Measurements from ENCODE around the gene LRP8.

LRP8 gene

DNA sequence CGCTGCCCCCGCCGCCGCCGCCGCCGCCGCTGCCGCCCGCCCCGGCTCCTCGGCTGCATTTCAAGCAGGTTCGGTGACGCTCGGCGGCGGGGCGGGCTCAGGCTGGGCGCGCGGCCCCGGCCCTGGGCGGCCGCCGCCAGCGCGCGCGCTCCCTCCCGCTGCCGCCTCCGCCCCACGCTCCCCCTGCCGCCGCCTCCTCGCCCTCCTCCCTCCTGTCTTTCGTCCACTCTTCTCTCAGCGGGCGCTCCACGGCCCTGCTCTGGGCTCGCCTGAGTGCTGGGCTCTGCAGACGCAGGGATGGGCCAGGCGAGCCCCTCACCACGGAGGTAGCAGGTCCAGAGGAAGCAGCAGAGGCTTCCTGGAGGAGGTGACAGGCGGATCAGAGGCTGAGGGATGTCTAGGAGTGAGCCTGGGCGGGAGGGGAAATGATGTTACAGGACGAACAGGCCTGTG lies at the start of gene LRP8:
Gene LRP8 (minus strand): TSS at position 62 of the 453 bp plus-strand sequence. CDS start 158 bp downstream, outside the sequence.
- peak; percentile 79 for DNase-seq (ENCODE audit: low spot score)

DNA sequence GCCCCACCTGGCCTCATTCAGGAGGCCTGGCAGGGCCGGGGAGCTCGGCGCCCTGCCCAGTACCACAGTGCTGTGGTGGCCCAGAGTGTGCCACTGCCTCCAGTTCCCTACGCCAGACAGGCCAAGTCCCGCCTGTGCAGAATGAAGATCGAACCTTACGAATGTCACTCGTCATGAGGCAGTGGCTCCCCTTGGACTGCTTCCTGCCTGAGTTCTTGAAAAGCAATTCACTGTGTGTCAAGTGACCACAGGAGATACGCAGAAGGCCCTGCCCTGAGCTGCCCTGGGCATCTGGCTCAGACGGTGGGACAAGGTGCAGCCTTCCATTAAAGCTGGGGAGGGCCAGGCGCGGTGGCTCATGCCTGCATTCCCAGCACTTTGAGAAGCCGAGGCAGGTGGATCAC lies 49.6 kb upstream of the LRP8 start:
- DNase-seq (ENCODE audit: low spot score), result no peak

DNA sequence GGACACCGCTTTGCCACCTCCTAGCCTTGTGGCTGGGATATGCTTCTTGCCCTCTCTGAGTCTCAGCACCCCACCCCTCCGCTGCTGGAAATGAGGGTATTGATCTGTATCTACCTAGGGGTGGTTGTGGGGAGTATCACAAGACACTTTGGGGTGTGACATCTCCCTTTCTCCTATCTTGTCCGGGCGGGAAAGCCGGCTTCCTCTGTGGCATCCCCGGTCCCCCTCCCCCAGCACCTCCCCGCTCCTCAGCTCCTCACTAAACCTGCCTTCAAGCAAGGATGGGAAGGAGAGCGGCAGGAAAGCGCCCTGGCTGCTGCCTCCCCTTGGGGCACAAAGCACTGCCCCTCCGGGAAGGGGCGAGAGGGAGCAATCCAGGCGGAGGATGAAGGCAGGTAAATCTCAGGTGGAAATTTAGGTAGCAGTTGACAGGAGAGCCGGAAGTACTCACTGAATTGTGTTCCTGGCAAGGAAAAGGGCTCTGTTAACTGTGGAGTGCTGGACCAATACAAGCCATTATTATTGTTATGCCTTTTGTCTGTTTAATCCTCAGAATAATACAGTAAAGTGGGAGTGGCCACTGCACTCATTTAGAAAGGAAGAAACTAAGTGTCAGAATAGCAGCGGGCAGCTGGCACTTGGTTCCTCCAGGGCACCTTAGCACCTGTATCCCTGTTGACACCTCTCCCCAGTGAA lies 49.0 kb upstream of the LRP8 start:
- no peak for DNase-seq (ENCODE audit: low spot score)

DNA sequence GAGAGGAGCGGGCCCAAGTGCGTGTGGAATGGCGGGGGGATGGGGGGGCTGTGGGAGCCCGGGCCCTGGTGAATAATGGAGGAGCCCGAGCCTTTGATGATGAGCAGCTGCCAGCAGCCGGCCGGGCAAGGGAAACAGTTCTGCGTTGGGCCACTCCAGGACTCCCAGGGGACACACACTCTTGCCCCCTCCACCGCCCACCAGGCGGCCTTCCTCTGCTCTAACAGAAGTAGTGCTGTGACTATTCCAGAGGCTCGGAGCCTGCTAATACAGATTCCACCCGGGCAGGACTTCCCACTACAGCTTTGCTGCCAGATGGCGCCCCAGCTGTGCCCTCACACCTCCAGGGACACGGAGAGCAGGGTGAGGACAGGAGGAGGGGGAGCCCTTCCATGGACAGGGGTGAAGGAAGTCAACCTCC lies 48.2 kb upstream of the LRP8 start:
- no peak for DNase-seq (ENCODE audit: low spot score)

DNA sequence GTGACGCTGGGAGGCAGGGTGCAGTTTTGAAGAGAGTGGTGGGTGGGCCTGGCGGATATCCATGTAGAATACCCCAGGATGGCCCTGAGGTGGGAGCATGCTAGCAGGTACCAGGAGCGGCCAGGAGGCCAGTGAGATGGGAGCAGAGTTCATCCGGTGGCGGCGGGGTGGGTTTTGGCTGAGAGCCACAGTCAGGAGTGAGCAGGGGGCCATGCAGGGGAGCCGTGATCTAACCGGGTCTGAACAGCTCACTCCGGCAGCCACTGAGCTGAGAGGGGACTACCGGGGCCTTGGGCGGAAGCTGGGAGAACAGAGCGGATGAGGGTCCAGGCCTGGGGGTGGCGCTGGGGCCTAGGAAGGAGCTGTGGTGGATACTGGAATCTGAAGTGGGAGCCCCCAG lies 47.6 kb upstream of the LRP8 start:
- DNase-seq (ENCODE audit: low spot score), result no peak

DNA sequence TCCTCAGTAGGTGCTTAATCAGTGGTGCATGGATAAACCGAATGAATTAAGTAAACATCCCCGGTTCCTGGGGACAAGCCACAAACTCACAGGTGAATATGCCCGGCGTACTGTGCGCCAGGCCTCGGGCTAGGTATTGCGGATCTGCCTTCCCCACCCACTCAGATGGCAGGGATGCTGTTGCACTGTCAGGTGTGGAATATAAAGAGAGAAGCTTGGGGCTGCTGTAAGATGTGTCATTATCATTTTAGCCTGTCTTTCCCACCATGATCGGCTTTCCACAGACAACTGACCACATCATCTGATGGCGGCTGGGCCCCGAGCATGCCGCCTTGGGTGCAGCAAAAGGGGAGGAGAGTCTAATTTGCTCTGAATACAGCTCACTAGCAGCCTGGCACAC lies 45.4 kb upstream of the LRP8 start:
- no peak for DNase-seq (ENCODE audit: low spot score)

DNA sequence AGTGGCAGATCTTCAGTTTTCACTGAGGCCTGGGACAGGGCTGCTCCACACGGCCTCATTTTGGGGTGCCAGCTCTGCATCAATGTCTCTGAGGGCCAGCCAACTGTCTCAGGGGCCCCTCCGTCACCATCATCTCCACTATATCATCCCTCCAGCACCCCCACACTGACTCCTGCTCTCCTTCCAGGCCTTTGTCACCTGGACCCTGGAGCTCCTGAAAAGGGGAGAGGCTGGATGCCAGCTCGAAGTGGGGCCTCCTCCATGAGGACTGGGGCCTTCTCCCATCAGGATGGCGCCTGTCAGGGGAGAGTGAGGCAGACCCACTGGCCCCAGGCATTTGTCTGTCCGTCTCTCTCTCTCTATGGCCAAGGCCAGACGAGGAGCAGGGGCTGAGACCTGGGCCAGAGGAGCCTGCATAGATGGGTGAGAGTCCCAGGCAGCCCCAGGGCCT lies 44.7 kb upstream of the LRP8 start:
- no peak for DNase-seq (ENCODE audit: low spot score)

DNA sequence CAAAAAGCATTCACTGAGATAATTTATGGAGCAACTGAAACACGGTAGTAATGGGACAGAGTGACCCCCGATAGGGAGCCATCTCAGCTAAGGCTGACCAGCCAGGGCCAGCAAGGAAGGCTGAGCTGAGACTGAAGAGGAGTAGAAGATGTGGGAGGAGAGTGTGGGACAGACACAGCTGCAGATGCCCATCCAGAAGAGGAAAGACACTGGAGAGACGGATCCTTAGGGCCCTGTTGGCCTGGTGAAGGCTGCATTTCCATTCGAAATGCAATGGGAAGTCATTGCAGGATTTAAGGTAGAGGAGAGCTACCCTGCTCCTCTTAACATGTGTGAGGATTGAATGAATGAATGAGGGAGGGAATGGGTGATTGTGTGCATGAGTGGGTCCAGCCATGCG lies 44.0 kb upstream of the LRP8 start:
- no peak for DNase-seq (ENCODE audit: low spot score)

DNA sequence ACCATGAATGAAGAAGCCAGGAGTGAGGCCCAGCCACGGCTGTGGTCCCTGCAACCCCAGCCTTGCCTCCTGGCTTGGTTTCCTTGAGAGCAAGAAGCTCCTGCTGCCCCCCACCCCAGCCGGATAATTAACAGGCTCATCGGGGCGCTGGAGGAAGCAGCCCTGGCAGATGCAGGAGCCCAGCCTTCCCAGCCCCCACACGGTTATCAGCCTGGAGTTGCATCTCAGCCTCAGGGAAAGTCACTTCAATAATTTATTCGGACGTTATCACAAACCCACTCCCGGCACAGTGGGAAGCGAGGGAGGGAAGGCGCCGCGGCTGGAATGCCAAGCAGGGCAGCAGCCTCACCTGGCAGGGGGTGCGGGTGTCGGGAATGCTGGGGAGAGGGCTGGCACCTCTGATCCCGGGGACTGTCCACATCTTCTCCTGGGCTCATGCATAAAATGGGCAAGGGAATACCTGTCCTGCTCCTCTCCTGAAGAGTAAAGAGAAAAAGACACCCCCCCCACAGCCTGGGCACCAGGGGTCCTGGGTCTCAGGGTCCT lies 43.3 kb upstream of the LRP8 start:
- DNase-seq (ENCODE audit: low spot score), result no peak

DNA sequence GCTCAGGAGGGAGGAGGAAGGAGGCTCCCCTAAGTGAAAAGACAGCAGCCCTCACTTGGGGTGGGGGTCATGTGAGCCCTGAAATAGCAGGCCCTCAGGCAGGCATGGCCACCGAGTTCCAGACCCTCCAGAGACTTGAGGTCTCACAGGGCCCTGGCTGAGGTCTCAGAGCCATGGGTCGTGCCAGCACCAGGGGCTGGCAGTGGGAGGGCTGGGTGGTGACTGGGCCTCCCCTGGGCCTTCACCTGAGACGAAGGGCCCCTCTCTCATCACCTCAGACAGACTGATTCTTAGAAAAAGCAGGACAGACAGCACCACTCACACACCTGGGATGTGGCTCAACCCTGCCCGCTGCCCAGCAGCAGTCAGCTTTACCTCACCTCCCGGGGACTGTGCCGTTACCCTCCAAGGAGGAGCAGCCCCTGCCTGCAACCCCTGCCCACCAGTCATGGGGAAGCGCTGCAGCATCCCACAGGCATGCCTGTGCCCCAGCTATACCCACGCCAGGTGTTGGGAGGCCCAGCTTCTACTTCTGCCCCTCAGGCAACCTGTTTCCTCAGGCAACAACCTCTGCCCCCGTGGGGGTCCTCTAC lies 42.6 kb upstream of the LRP8 start:
- DNase-seq (ENCODE audit: low spot score), result no peak

DNA sequence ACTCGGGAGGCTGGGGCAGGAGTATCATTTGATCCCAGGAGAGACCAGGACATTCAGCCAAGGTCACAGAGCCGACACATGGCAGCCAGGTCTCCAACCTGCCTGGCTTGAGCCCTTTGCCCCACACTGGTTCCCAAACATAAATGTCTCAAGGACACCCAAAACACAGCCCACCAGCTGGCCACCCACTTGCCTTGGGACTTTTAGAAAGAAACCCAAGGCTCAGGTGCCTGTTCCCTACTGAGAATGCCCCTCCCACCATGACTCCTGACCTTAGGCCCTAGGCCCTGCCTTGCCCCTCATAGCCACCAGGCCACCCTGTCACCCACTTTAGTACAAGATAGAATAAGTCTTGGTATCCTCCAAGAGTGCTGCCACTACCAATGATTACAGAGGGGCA lies 41.9 kb upstream of the LRP8 start:
- no peak for DNase-seq (ENCODE audit: low spot score)

DNA sequence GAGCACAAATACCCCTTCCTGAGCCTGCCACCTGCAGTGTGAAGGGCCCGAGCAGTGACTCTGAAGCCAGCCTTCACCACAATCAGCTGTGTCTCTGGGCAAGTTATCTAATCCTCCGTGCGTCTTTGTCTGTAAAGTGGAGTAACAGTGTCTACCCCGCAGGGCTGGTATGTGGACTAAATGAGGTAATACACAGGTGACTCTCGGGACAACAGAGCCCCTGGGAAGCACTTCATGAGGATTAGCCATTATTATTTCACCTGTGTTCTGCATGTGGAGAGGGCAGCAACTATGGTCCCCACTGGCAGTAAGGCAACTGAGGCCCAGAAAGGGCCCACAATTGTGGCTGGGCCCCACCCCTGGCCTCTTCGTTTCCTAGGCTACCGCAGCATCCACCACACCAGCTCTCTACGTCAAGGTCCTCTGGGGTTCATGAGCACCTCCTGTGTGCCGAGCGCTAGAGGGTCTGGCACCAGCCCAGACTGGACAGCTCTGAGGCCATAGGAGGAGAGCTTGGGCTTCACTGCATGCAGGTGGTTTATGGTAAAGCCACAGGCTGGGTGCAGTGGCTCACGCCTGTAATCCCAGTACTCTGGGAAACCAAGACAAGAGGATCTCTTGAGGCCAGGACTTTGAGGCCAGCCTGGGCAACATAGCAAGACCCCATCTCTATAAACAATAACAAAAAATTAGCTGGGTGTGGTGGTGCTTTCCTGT lies 41.3 kb upstream of the LRP8 start:
- DNase-seq (ENCODE audit: low spot score), result no peak

DNA sequence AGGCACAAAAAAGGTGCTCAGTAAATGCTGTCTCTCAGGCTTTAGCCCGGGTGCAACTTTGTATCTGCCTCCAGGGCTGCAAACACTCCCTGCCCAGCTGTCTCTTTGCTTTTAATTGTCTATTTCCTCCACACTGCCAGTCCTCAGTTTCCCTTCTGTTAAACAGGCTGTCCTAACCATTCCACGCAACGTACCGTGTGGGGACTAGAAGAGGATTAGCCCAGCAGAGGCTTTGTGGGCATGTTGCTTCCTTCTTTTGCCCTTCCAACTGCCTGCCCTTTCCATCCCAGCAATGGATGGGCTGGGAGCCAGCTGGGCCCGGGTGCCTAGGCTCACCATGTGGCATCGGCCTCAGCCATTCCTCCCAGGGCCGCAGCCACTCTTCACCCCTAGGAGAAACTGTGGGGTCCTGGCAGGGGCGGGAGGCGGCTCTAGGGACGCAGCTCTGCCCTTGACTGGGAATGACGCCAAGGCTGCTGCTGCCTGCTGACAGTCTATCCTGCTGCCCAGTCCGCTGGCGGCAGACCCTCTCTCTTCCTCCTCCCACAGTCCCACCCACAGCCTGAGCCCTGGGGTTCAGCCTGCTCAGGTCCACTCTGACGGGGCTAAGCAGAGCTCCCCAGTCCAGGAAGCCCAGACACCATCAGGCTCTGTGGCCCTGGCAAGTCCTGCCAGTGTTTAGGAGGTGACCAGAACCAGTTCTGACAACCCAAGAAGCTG lies 40.6 kb upstream of the LRP8 start:
- DNase-seq (ENCODE audit: low spot score), result peak; percentile 61

DNA sequence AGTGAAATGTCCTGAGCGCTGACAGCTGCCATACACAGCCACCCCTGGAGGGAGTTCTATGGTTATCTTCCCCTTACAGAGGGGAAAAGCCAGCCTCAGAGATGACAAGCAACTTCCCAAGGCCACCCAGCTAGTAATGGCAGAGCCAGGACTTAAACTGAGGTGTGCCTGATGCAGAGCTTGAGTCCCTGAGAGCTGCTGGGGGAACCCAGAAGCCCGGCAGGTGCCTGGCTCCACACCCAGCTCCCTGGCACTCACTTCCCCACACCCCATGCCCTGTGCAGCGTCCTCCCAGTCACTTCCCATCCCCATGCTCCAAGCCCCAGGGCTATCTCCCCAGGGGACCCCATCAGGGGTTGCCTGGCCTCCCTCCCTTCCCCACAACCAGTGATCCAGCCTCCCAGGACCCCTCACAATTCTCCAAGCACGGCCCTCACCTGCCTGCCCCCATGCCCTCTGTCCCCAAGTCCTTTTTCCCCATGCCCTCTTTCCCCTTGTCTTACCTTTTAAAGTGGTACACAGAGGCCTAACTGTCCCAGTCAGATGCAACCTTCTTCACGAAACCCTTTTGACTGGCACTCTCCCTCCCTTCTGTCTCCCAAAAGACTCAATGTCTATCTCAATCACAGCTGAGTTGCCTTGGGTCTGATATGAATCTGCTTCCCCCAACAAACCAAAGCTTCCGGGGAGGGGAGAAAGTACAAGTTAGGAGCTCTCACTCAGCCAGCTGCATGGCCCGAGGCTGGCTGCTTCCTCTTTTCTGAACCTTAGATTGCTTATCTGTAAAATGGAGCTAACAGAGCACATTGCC lies 39.8 kb upstream of the LRP8 start:
- DNase-seq (ENCODE audit: low spot score), result no peak

DNA sequence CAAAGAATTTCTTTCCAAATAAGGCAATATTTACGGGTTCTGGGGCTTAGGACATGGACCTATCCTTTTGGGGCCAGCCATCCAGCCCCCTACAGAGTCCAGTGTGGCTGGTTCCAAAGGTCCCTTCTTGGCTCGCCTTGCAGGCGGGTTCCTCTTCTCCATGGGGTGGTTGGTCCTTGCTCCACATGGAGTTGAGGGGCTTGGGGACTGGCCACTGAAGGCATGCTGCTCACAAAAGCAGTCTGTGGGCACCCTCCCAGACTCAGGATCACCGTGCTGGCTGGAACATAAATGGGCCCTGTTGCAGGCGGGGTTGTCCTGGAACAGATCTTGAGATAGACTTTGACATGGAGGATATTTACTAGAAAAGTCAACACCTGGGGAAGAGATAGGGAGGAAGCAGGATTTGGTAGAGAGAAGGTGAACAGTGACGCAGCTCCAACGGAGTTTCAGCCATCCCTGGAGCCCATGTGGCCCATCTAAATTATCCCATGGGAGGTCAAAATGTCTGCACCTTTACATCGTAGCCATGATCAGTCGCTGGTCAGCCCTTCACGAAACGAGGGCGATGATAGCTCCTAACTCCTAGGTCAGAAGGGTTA lies 39.1 kb upstream of the LRP8 start:
- no peak for DNase-seq (ENCODE audit: low spot score)

DNA sequence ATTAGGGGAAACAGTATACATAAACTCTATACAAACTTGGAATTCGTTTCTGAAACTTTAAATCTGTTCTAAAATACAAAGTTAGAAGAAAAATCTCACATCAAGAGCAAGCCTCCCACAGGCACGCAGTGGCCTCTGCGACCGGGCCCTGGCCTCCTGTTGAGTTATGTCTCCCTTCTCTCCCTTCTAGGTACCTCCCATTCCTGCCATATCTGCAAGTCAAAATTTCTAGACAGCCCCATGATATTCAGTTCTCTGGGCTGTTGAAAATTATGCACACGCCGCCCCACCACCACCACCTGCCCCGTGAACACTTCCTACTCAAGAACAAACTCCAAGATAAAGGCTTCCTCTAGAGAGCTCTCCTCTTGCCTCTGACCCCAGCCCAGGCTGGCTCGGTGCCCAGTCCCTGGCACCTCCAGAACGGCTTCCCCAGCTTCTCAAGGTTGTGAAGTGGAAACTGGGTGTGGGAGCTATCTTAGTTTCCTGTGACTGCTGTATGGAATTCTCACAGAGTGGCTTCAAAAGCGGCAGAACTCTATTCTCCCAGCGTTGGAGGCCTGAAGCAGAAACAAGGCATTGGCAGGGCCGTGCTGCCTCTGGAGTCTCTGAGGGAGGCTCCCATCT lies 37.7 kb upstream of the LRP8 start:
- no peak for DNase-seq (ENCODE audit: low spot score)

DNA sequence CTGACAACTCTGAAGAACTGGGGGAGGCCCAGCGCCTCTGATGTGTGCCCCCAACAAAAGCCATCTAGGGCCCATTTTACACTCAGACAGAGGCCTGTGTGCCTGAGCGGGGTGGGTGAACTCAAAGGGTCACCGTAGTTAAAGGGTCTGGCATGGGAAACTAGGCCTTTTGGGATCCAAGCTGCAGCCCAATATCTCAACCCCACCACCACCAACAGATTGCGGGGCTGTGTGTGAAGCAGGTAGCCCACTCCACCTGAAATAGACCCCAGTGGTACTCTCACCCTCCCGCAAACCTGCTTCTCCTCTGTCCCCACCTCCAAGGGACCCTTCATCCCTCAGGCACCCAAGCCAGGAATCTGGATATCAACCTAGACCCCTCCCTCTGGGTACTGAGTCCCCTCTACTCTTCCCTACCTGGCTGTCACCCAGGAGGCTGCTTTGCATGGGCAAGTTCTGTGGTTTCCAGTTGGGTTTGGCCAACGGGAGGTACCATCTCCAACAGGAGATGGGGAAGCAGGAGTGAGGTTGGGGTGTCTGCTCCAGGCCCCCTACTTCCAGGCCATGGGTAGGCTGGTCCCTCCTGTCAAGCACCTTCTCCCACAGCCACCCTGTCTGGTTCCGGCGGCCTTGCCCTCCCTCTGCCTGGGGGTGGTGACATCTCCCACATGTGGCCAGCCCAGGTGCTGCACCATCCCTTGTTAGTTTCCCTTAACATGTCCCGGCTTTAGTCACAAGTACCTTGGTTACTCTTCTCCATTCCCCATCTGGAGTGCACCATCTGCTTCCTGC lies 35.2 kb upstream of the LRP8 start:
- DNase-seq (ENCODE audit: low spot score), result no peak

DNA sequence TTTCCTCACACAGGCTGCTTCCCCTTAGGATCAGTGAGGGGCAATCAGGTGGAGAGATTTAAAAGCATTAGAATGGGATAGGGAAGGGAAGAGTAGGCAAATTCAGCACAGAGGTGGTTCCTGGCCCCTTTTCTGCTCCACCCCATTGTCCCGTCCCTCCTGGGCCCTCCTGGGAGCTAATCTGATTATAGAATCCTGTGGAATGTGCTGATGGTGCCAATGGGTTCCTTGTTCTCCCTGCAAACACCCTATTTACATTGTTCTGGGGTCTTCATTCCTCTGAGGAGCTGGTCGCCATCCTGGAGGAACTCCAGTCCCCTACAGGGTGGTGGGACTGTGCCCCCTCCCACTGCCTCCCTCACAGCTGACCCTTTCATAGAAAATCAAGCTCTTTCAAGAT lies 34.4 kb upstream of the LRP8 start:
- DNase-seq (ENCODE audit: low spot score), result no peak

DNA sequence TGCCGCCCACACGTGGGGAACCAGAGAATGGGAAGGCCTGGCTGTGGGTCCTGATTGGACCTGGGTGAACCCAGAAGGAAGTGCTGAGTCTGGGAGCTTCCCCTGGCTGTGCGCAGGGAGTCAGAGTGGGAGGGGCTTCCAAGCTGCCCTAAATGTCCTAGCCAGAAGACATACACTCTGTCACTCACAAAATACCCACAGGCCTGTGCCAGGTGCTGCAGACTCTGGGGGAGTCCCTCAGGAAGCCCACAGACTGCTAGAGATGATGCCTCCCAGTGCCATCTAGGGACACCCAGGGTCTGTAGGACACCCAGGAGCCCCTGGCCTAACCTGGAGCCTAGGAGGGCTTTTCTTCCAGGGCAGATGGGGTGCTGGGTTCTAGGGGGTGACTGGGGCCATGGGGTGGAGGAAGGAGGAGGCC lies 33.7 kb upstream of the LRP8 start:
- DNase-seq (ENCODE audit: low spot score), result no peak

DNA sequence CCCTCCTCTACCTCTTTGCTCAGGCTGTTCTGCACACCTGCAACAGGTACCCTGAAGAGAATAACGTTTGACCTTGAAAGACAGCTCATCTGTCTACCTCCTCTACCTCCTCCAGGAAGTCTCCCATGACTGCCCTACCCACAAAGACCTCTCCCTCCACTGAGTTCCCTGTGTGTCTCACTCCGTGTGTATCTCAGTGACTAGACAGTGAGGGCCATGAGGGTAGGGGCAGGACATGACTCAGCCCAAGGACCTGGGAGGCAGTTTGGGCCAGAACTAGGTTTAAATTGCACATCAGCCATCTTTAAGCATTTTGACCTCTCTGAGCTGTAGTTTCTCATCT lies 32.0 kb upstream of the LRP8 start:
- DNase-seq (ENCODE audit: low spot score), result no peak

Data from Ammon's horn (tissue), 1 donor.